ENCODE data around the gene MKLN1.

MKLN1 gene

DNA sequence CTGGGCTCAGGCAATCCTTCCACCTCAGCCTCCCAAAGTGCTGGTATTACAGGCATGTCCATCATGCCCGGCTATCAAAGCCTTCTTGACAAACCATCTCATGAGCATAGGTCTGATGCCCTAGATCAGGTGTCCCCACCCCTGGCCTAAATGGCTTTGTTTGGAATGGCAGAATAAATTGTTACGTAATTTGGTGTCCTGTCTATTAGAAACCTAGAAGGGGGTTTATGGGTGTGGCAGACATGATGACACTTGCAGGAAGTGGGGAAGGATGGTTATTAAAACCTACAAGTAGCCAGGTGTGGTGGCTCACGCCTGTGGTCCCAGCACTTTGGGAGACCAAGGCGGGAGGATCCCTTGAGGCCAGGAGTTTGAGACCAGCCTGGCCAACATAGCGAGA is 38.6 kb upstream of the MKLN1 start:
- no peak for DNase-seq (ENCODE audit: low read depth, low spot score)
- no peak overlapping the region for H3K4me3 ChIP-seq (ENCODE audit: low read depth, low read length)
- in situ Hi-C loops (cut with HindIII; ENCODE audit: low sequenced_read_pairs): no loop called here
- no peak for TF ChIP-seq CTCF (IDR thresholded peaks at IDR 0.05; ENCODE audit: low read depth, low read length)

DNA sequence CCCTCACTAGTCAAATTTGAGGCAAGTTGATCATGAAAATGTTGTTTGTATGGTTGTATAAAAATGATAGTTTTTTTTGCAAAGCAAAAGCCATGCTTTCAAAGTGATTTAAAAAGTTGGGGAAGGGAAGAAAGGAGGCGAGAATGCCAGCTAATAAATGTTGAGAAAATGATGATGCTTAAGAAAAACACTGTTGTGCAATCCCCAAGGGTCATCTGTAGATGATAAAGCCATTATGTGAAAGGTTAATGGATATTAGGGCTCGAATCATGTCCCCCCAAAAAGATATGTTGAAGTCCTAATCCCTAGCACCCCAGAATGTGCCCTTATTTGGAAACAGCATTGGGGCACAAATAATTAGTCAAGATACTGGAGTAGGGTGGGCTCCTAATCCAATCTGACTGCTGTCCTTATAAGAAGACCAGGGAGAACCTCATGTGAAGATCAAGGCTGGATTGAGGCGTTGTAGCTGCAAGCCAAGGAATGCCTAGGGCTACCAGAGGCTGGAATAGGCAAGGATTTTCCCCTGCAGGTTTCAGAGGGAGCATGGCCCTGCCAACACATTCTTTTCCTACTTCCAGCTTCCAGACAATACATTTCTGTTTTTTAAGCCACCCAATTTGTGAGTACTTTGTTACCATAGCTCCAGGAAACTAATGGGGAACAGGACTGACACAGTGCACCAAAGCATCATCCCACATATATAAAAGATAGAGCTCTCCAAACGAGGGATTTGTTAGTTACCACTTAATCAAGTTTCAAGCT is 35.4 kb upstream of the MKLN1 start:
- in situ Hi-C loops (cut with HindIII; ENCODE audit: low sequenced_read_pairs): no loop called here
- no peak overlapping the region for H3K4me3 ChIP-seq (ENCODE audit: low read depth, low read length)
- no peak for TF ChIP-seq CTCF (IDR thresholded peaks at IDR 0.05; ENCODE audit: low read depth, low read length)
- DNase-seq (ENCODE audit: low read depth, low spot score): no peak

DNA sequence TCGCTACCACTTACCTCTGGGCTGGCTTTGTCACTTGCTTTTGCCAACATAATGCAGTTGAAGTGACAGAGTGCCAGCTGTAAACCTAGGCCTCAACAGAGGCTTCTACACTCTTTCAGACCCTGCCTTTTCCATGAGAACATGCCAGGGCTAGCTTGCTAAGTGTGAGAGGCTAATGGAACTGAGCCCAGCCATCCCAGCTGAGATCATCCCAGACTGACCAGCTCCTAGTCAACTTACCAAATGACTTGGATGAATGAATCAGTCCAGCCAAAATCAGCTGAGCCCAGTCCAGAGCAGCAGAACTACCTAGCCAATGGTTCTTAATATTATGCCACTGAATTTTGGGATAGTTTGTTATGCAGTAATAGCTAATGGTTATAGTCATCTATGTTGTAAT is 34.7 kb upstream of the MKLN1 start:
- no peak overlapping the region for H3K4me3 ChIP-seq (ENCODE audit: low read depth, low read length)
- DNase-seq (ENCODE audit: low read depth, low spot score): peak; percentile 52
- in situ Hi-C loops (cut with HindIII; ENCODE audit: low sequenced_read_pairs): no loop called here
- TF ChIP-seq CTCF (IDR thresholded peaks at IDR 0.05; ENCODE audit: low read depth, low read length): no peak

DNA sequence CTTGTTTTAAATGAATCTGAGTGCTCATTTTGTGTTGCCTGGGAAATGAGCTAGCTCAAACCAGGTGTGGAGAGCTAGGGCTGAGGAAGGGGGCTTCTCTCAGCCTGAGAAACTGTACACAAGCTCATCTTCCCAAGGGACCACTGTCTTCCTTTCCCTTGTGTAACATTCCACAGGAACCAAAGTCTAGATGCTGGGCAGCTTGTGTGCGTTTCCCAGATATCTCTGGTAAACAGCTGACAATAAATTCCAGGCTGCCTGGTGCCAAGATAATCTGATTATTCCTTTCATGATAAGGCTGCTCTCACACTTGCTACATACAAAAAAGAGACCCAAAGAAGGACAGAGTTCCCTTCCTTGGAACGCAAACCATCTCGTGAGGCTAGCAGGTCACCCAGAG is 33.1 kb upstream of the MKLN1 start:
- in situ Hi-C loops (cut with HindIII; ENCODE audit: low sequenced_read_pairs): no loop called here
- DNase-seq (ENCODE audit: low read depth, low spot score): no peak
- H3K4me3 ChIP-seq (ENCODE audit: low read depth, low read length): no peak overlapping the region
- TF ChIP-seq CTCF (IDR thresholded peaks at IDR 0.05; ENCODE audit: low read depth, low read length): no peak

GRCh38 chr7:131298608-131298992 is 29.1 kb upstream of the MKLN1 start:
- in situ Hi-C loops (cut with HindIII; ENCODE audit: low sequenced_read_pairs): no loop called here
- no peak for TF ChIP-seq CTCF (IDR thresholded peaks at IDR 0.05; ENCODE audit: low read depth, low read length)
- H3K4me3 ChIP-seq (ENCODE audit: low read depth, low read length): no peak overlapping the region
- DNase-seq (ENCODE audit: low read depth, low spot score): no peak

DNA sequence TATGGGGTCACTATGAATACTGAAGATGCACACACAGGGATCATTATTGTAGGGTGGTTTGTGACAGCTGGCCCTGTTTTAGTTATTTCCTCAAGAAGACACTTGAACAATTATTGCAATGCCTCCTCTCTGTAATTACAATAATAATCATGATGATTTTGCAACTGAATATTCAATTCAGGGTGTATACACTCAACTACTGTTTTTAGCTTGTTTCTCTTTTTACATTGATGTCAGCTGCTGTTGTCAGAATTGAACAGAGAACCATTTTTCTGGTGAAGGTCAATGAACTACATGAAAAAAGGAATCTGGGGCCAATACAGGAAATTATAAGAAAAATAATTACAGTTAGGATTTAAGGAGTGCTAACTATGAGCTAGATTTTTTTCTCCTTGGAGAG is 28.6 kb upstream of the MKLN1 start:
- in situ Hi-C loops (cut with HindIII; ENCODE audit: low sequenced_read_pairs): no loop called here
- DNase-seq (ENCODE audit: low read depth, low spot score): no peak
- TF ChIP-seq CTCF (IDR thresholded peaks at IDR 0.05; ENCODE audit: low read depth, low read length): no peak
- no peak overlapping the region for H3K4me3 ChIP-seq (ENCODE audit: low read depth, low read length)
